ENCODE data around the gene ZNF189. TPM values are rescaled to one million over a fixed set of nuclear protein-coding genes. Genes with fewer than 3 reads are reported as not detected.

ZNF189 gene
- total and polyA plus RNA-seq, 2 of the 4 experiments (the other 2 are of a cell fraction) = 5.9 to 19.9 TPM

DNA sequence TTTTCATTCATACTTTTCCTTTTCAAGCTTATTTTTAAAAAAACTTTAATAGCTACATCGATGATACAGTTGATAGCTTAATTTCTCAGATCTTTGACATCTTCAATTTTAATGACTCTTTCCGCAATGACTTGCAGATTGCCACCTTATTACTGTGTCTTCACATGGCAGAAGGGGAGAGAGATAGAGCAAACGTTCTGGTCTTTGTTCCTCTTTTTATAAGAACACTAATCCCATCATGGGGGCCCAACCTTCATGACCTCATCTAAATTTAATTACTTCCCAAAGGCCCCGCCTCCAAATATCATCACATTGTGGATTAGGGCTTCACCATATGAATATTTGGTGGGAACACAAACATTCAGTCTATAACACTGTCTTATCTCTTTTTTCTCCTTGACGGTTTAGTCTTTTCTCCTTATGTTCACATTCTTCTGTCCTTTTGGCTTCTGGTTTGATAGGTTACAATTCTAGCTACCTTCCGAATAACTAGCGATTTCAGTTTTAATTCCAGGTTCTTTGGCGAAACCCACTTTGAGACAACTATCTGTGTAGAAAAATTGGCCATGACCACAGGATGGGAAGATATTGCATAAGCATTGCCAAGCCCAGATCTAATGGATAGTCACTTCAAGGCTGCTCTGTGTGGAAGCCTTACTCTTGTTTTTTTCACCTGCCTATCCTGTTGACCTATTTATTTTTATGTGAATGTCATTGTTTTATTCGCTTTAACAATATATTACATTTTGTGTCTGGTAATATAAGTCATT lies 5.0 kb downstream of the ZNF189 start:
- Histone ChIP-seq H2BK20ac (ENCODE audit: low read depth, low read length) (no peak overlapping the region), H3K79me1 (ENCODE audit: low read depth in 1 of 2, low read length in 2 of 2) (peaks cover 27 to 29% of the 10 kb centered on the region in 2 experiments), H2AK9ac (replicated peaks; ENCODE audit: low read depth, low read length, poor library complexity) (no peak overlapping the region), H3K18ac (ENCODE audit: low read depth, low read length) (no peak overlapping the region), H3K4ac (ENCODE audit: low read depth, low read length) (no peak overlapping the region), H3K4me1 (ENCODE audit: control insufficient read depth, insufficient read depth, low read length) (peaks cover 2% of the 10 kb centered on the region), H3K14ac (replicated peaks; ENCODE audit: low read depth, low read length) (no peak overlapping the region), H3K4me2 (ENCODE audit: low read depth, low read length) (no peak overlapping the region), H2BK15ac (ENCODE audit: low read depth, low read length) (no peak overlapping the region), H3K9me3 (ENCODE audit: control insufficient read depth, insufficient read depth, low read length) (peaks cover 34% of the 10 kb centered on the region), H2BK120ac (ENCODE audit: low read depth, low read length) (no peak overlapping the region), H2BK5ac (ENCODE audit: low read depth, low read length, poor library complexity, severe bottlenecking) (no peak overlapping the region), H2AK5ac (ENCODE audit: low read depth, low read length) (no peak overlapping the region), H2AFZ (replicated peaks; ENCODE audit: low read length, poor library complexity) (no peak overlapping the region), H3K4me3 (ENCODE audit: insufficient read depth, low read depth, low read length) (no peak overlapping the region), H3K27ac (ENCODE audit: insufficient read depth, low read length) (no peak overlapping the region), H4K5ac (ENCODE audit: low read depth, low read length) (no peak overlapping the region), H3K9ac (ENCODE audit: low read depth, low read length) (no peak overlapping the region), H3K23ac (ENCODE audit: low read depth, low read length) (no peak overlapping the region), H3K56ac (ENCODE audit: extremely low read depth, insufficient read depth, low read length) (no peak overlapping the region), H3K27me3 (ENCODE audit: control insufficient read depth, insufficient read depth, low read length) (no peaks in the 10 kb centered on the region), H4K91ac (ENCODE audit: insufficient read depth, low read depth, low read length) (no peak overlapping the region), H3K9me1 (ENCODE audit: insufficient read depth, low read length) (no peaks in the 10 kb centered on the region), H4K8ac (ENCODE audit: low read depth in 2 of 2, low read length in 2 of 2) (no peak overlapping the region), H3K36me3 (ENCODE audit: control insufficient read depth, insufficient read depth, low read length) (peaks cover 42% of the 10 kb centered on the region), H4K20me1 (ENCODE audit: insufficient read depth, low read length) (no peaks in the 10 kb centered on the region)
- BruUV-seq (replicated peaks) = no TSS peak
- ChIA-PET CTCF (no interaction called here), POLR2A (ENCODE audit: unreplicated experiment) (no interaction called here)
- DNase-seq = no peak
- dilution Hi-C loops (cut with HindIII; ENCODE audit: low sequenced_read_pairs, unreplicated experiment) (no loop called here), intact Hi-C loops (cut with micrococcal nuclease) (no loop called here), in situ Hi-C loops (cut with MboI; ENCODE audit: low sequenced_read_pairs) (no loop called here)
- 100% methylated on average over 2 of the region's 9 CpGs; no CpG with 5 or more reads in 1 of the 2 experiments for WGBS, 2 experiments (ENCODE audit: extremely low coverage in 2 of 2, insufficient read length in 1 of 2)
- ATAC-seq (ENCODE audit: low read depth) = no peak
- TF ChIP-seq NFE2L2 (IDR thresholded peaks at IDR 0.05; ENCODE audit: low read depth, low read length) = no peak
- TF ChIP-seq SMC3 (IDR thresholded peaks at IDR 0.05; ENCODE audit: low read depth, low read length) = no peak
- TF ChIP-seq RAD21 (IDR thresholded peaks at IDR 0.05; ENCODE audit: low read length) = no peak
- no peak for TF ChIP-seq MAFK (IDR thresholded peaks at IDR 0.05; ENCODE audit: low read depth, low read length)

Data from IMR-90 (cell line).